Stimulated activated memory B cell treated with anti-CD40 and anti-IgM and Interleukin-4, amounts not matched to agents 10 μg/mL and 1 μg/mL and 100 μg/mL, for 72 hours (primary cell): ENCODE results near the gene IDH1.
A peak's percentile ranks its signal among the peaks of the same experiment; 100 is the strongest.
"Not testable (repeated sequence)": the region's sequence is repeated elsewhere in the genome, so short reads cannot be mapped to it uniquely, and the experiment has no call there.

Experiments
- ATAC-seq: fragments of 150-1000 bp; cut with Tn5 transposase; 2 replicates; pipeline ENCODE4 v1.10.0; 2021
- H3K27ac Mint-ChIP-seq: one replicate; pipeline ENCODE4 v1.8.0; 2022; ENCODE audit warnings: mild to moderate bottlenecking, mixed read lengths
- H3K27me3 Mint-ChIP-seq: one replicate; pipeline ENCODE4 v1.8.0; 2022; ENCODE audit warnings: mixed read lengths
- H3K36me3 Mint-ChIP-seq: one replicate; pipeline ENCODE4 v1.8.0; 2022; ENCODE audit warnings: mixed read lengths
- H3K4me1 Mint-ChIP-seq: one replicate; pipeline ENCODE4 v1.8.0; 2022; ENCODE audit warnings: mixed read lengths
- H3K4me3 Mint-ChIP-seq: one replicate; pipeline ENCODE4 v1.8.0; 2022; ENCODE audit warnings: mild to moderate bottlenecking, moderate library complexity, mixed read lengths
- H3K9me3 Mint-ChIP-seq: one replicate; pipeline ENCODE4 v1.8.0; 2022; ENCODE audit warnings: mixed read lengths

The IDH1 gene

GRCh38 chr2:208249296-208249695, 5.6 kb downstream of the IDH1 start:
- Mint-ChIP-seq H3K4me3 (no peak overlapping the region), H3K36me3 (peaks cover 51% of the 10 kb centered on the region)
- no peak for ATAC-seq

DNA sequence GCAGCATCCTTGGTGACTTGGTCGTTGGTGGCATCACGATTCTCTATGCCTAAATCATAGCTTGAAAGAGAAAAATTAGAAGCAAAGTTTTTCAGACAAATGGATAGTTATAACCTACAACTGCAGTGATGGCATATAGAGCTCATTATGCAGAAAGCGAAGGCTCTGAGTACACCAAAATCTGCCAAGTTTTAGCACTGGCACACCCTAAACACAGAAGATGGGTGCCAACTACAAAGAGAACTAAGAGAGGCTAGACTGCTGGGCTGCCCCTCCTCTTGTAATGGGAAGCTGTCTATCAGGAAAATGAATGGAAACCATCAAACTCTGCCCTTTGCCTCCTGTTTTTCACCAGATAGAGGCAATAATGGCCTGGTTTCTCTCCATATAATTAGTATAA, 6.3 kb downstream of the IDH1 start:
- Mint-ChIP-seq H3K27ac (no peak overlapping the region), H3K27me3 (no peaks in the 10 kb centered on the region), H3K9me3 (no peaks in the 10 kb centered on the region), H3K36me3 (peaks cover 58% of the 10 kb centered on the region), H3K4me3 (no peak overlapping the region), H3K4me1 (peaks cover 17% of the 10 kb centered on the region)
- ATAC-seq, result no peak

More at GRCh38 chr2:208249296-208249695, 5.6 kb downstream of the IDH1 start:
- Mint-ChIP-seq H3K9me3 (no peaks in the 10 kb centered on the region), H3K27me3 (no peaks in the 10 kb centered on the region), H3K27ac (no peak overlapping the region), H3K4me1 (peaks cover 21% of the 10 kb centered on the region)

DNA sequence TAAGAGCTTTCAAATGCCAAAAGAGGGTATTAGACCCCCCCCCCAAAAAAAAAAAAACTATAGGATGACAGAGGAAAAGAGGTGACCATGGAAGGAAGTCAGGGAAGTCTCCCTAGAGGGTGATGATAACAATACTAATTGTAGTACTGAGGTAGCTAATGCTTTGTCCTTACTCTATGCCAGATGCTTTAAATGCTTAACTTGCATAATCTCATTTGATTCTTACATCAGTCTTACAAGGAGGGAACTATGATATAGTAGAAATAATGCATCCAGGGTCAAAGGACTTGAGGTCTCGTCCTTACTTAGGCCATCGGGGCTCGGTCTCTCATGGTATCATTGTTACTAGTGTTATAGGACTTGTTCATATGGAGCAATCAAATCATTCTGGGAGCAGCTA, 9.1 kb downstream of the IDH1 start:
- Mint-ChIP-seq H3K27me3 (no peaks in the 10 kb centered on the region), H3K27ac (no peak overlapping the region), H3K4me1 (no peaks in the 10 kb centered on the region), H3K9me3 (no peaks in the 10 kb centered on the region), H3K4me3 (no peak overlapping the region), H3K36me3 (peaks cover 63% of the 10 kb centered on the region)
- no peak for ATAC-seq

DNA sequence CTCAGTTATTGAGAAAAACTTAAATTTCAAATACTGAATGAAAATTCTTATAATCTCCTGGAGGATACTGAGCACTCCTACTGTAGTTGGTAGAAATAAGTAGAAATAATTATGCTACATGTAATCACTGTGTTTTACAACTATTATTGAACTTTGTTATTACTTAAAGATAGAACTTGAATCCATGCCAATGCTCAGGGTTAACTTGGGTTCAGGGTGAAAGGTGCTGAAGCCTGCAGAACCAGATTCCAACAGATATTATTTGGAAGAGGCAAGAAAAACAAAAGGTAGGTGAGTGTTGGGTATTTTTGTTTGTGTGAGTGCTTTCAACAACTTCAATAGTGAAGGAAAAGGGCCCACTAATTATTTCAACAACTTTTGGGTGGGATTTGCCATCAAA, 10.4 kb downstream of the IDH1 start:
- ATAC-seq, result no peak
- H3K9me3 Mint-ChIP-seq, result no peaks in the 10 kb centered on the region
- no peaks in the 10 kb centered on the region for H3K4me1 Mint-ChIP-seq
- no peak overlapping the region for H3K27ac Mint-ChIP-seq
- H3K4me3 Mint-ChIP-seq, result no peak overlapping the region
- peaks cover 62% of the 10 kb centered on the region for H3K36me3 Mint-ChIP-seq
- H3K27me3 Mint-ChIP-seq, result no peaks in the 10 kb centered on the region

GRCh38 chr2:208240619-208241209, 14.2 kb downstream of the IDH1 start:
- peaks cover 3% of the 10 kb centered on the region for H3K9me3 Mint-ChIP-seq
- no peak overlapping the region for H3K27ac Mint-ChIP-seq
- H3K4me1 Mint-ChIP-seq, result no peaks in the 10 kb centered on the region
- H3K4me3 Mint-ChIP-seq, result no peak overlapping the region
- ATAC-seq, result no peak
- H3K27me3 Mint-ChIP-seq, result no peaks in the 10 kb centered on the region
- peaks cover 73% of the 10 kb centered on the region for H3K36me3 Mint-ChIP-seq

DNA sequence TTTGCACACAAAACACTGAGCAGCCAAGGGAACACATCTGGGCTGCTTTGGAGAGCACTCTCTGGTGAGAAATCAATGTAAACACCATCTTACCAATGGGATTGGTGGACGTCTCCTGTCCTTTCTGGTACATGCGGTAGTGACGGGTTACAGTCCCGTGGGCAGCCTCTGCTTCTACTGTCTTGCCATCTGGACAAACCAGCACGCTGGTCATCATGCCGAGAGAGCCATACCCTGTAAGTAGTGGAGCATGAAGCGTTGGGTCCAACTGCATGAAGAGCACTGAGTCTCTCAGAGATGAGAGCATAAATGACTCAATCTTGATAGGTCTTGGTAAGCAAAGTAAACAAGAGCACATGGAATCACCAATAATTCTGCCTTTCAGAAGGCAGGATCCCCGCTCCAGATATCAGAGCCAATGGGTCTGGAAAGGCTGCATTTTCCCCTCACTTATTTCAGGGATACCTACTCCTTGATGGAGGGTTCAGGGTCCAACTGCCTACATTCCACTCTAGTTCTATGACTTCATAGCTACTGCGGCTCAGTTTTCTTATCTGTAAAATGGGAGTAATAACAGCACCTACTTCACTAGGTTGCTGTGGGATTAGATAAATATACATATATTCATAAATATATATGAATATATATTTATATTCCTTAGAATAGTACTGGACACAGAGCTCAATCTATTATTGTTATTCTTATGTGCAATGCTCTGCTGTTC, 14.9 kb downstream of the IDH1 start:
- Mint-ChIP-seq H3K27ac (no peak overlapping the region), H3K27me3 (no peaks in the 10 kb centered on the region), H3K4me1 (no peaks in the 10 kb centered on the region), H3K4me3 (no peak overlapping the region), H3K36me3 (peaks cover 80% of the 10 kb centered on the region), H3K9me3 (peaks cover 7% of the 10 kb centered on the region)
- no peak for ATAC-seq

DNA sequence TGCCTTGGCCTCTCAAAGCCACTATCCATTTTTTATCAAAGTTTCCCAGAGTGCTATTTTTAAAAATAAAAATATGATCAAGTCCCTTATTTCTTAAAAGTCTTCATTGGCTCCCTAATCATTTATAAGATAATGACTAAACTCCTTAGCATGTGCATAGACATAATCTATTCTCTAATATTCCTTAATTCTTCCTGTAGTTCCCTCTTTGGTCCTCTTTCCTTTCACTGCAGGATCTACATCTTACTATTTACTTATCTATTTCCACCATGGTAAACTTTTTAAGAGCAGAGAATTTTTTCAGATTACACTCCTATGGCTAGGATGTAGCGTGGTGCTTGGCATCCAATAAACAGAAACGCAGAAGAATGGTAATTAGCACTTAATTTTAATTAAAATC, 19.0 kb downstream of the IDH1 start:
- Mint-ChIP-seq H3K27ac (no peak overlapping the region), H3K36me3 (peaks cover 53% of the 10 kb centered on the region), H3K4me3 (no peak overlapping the region), H3K4me1 (no peaks in the 10 kb centered on the region), H3K27me3 (no peaks in the 10 kb centered on the region), H3K9me3 (peaks cover 16% of the 10 kb centered on the region)
- no peak for ATAC-seq

DNA sequence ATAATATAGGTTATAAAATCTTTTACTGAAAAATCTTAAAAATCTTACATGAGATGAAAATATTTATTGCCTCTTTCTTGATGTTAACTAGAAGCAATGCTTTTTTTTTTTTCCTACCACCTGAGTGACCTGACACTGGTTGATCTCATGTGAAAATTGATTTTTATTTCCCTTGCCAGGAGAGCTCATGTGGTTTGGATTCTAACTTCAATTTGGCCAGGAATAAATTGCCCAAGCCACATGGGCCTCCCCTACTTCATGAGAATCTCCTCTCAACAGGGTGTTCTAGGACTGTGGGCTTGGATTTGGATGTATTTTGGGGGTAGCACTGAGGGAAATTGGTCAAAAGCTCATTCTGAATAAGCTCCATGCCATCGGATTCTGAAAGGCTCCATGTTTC, 20.1 kb downstream of the IDH1 start:
- peaks cover 16% of the 10 kb centered on the region for H3K9me3 Mint-ChIP-seq
- ATAC-seq, result no peak
- H3K27me3 Mint-ChIP-seq, result no peaks in the 10 kb centered on the region
- H3K4me3 Mint-ChIP-seq, result no peak overlapping the region
- no peak overlapping the region for H3K27ac Mint-ChIP-seq
- peaks cover 43% of the 10 kb centered on the region for H3K36me3 Mint-ChIP-seq
- no peaks in the 10 kb centered on the region for H3K4me1 Mint-ChIP-seq

DNA sequence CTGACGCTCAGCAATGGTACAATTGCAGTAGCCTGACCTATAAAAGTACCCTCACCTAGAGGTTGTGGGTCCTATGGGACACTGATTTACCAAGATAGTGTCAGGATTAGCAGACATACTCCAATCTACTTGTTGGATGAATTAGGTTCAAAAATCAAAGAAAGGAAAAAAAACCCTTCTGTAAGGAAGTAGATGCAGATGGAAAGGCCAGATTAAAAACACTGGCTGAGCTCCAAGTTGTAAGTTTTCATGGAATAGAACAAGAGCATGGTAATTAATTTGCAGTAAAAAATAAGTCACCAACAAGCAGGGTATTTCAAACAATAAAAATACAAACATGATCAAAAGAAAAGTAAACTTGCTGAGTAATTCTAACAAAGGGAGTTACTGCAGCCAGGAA, 26.4 kb downstream of the IDH1 start:
- Mint-ChIP-seq H3K27me3 (no peaks in the 10 kb centered on the region), H3K27ac (no peak overlapping the region), H3K4me1 (no peaks in the 10 kb centered on the region), H3K9me3 (peaks cover 9% of the 10 kb centered on the region), H3K4me3 (no peak overlapping the region), H3K36me3 (no peaks in the 10 kb centered on the region)
- ATAC-seq, result no peak

DNA sequence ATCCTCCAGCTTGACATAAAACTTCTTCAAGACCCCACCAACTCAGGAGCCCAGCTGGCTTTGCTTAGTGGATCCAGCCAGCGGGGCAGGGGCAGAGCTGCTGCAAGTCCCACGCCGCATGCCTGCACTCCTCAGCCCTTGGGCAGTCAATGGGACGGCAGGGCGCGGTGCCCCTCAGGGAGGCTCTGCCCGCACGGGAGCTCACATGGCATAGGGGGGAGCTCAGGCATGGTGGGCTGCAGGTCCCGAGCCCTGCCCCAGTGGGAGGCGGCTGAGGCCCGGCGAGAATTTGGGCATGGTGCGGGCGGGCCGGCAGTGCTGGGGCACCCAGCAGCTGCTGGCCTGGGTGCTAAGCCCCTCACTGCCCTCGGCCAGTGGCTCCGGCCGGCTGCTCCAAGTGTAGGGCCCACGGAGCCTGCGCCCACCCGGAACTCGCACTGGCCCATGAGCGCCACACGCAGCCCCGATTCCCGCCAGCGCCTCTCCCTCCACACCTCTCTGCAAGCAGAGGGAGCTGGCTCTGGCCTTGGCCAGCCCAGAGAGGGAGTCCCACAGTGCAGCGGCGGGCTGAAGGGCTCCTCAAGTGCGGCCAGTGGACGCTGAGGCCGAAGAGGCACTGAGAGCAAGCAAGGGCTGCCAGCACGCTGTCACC, 27.2 kb downstream of the IDH1 start:
- Mint-ChIP-seq H3K27me3 (no peaks in the 10 kb centered on the region), H3K9me3 (peaks cover 9% of the 10 kb centered on the region), H3K4me1 (no peaks in the 10 kb centered on the region), H3K36me3 (no peaks in the 10 kb centered on the region), H3K27ac (no peak overlapping the region), H3K4me3 (no peak overlapping the region)
- ATAC-seq, result peak; percentile 8

DNA sequence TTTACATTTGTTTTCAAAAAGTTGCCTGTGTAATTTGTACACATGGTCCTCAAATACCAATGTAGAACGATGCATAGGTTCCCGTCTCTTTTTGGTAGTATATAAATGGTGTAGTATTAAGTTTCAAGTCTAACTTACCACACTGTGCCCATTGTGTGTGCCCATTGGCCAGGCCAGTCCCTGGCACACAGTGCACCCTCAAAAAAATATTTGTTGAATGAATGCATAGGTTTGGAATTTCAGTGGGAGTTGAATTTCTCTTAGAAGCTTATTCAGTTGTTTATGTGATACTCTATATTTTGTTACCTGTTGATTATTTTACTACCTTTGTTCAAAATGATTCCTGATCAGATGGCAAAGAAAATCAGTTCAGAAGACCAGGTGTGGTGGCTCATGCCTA, 30.1 kb downstream of the IDH1 start:
- H3K27ac Mint-ChIP-seq, result no peak overlapping the region
- H3K36me3 Mint-ChIP-seq, result no peaks in the 10 kb centered on the region

GRCh38 chr2:208222351-208222750, 32.5 kb downstream of the IDH1 start:
- ATAC-seq, result no peak
- Mint-ChIP-seq H3K4me1 (no peaks in the 10 kb centered on the region), H3K27me3 (no peaks in the 10 kb centered on the region), H3K36me3 (no peaks in the 10 kb centered on the region), H3K9me3 (peaks cover 12% of the 10 kb centered on the region), H3K27ac (no peak overlapping the region), H3K4me3 (no peak overlapping the region)

More for the DNA sequence above, 30.1 kb downstream of the IDH1 start:
- Mint-ChIP-seq H3K4me3 (no peak overlapping the region), H3K27me3 (no peaks in the 10 kb centered on the region), H3K9me3 (peaks cover 9% of the 10 kb centered on the region), H3K4me1 (no peaks in the 10 kb centered on the region)
- no peak for ATAC-seq

DNA sequence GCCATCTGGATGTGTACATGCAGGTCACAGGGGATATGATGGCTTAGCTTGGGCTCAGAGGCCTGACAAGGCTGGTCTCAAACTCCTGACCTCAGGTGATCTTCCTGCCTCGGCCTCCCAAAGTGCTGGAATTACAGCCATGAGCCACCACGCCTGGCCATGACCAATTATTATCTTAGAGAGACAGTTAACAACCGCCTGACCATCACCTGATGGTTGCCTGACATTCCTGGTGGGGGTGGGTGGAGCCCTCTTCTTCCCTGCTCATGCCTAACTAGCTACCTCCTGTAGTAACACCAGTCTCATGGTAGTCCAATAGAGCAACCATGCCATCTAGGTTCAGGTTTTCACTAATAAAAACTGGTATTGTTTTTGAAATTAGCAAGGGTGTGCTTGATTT, 33.0 kb downstream of the IDH1 start:
- peaks cover 12% of the 10 kb centered on the region for H3K9me3 Mint-ChIP-seq
- H3K36me3 Mint-ChIP-seq, H3K27ac Mint-ChIP-seq, H3K4me1 Mint-ChIP-seq, H3K4me3 Mint-ChIP-seq, H3K27me3 Mint-ChIP-seq, ATAC-seq: not testable (repeated sequence)

- no peaks in the 10 kb centered on the region for H3K36me3 Mint-ChIP-seq
- H3K4me1 Mint-ChIP-seq, result no peaks in the 10 kb centered on the region
- H3K27me3 Mint-ChIP-seq, result no peaks in the 10 kb centered on the region
- H3K27ac Mint-ChIP-seq, result no peak overlapping the region
- no peak for ATAC-seq
- H3K4me3 Mint-ChIP-seq, result no peak overlapping the region
- H3K9me3 Mint-ChIP-seq, result no peaks in the 10 kb centered on the region
These were observed 44.0 kb downstream of the IDH1 start for GRCh38 chr2:208210688-208211451.

GRCh38 chr2:208208335-208209085, 46.4 kb downstream of the IDH1 start:
- Mint-ChIP-seq H3K4me1 (no peaks in the 10 kb centered on the region), H3K27ac (no peak overlapping the region), H3K27me3 (no peaks in the 10 kb centered on the region), H3K4me3 (no peak overlapping the region), H3K36me3 (no peaks in the 10 kb centered on the region), H3K9me3 (no peaks in the 10 kb centered on the region)
- ATAC-seq, result no peak
